ENCODE data around the gene RPS6KA5.

RPS6KA5 gene

DNA sequence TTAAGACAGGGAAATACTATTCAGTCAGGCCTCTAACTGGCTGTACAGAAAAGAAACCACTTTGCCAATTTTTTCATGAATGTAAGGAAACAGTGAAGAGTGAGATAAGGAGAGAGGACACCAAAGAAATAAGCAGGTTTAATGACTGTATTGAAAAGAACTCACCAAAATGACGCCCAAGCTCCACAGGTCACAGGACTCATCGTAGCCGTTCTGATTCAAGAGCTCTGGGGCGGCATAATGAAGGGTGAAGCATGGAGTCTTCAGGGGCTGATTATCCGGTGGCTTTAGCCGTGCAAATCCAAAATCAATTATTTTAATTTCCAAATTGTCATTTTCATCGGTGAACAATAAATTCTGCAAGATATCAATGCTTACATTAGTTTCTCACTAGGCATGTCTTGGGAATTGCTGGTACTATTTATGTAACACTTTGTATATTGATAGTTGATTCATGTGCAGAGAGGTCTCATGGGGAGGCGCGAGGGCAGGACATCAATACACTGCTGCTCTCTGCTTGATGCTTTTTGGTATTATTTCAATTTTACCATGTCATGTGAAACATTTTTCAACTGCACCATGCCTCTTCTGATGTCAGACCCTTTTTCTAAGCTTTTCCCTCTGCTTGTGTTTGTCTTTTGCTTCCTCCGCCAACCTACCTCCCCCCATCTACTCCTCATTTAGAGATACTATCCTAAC is 170.0 kb downstream of the RPS6KA5 start:
- TF ChIP-seq, protein P1, sequence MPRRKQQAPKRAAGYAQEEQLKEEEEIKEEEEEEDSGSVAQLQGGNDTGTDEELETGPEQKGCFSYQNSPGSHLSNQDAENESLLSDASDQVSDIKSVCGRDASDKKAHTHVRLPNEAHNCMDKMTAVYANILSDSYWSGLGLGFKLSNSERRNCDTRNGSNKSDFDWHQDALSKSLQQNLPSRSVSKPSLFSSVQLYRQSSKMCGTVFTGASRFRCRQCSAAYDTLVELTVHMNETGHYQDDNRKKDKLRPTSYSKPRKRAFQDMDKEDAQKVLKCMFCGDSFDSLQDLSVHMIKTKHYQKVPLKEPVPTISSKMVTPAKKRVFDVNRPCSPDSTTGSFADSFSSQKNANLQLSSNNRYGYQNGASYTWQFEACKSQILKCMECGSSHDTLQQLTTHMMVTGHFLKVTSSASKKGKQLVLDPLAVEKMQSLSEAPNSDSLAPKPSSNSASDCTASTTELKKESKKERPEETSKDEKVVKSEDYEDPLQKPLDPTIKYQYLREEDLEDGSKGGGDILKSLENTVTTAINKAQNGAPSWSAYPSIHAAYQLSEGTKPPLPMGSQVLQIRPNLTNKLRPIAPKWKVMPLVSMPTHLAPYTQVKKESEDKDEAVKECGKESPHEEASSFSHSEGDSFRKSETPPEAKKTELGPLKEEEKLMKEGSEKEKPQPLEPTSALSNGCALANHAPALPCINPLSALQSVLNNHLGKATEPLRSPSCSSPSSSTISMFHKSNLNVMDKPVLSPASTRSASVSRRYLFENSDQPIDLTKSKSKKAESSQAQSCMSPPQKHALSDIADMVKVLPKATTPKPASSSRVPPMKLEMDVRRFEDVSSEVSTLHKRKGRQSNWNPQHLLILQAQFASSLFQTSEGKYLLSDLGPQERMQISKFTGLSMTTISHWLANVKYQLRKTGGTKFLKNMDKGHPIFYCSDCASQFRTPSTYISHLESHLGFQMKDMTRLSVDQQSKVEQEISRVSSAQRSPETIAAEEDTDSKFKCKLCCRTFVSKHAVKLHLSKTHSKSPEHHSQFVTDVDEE (CRISPR knock-in tag; IDR thresholded peaks at IDR 0.05), result no peak
- TF ChIP-seq ISL1 (CRISPR knock-in tag; IDR thresholded peaks at IDR 0.05), result no peak
- TF ChIP-seq CSRNP3 (CRISPR knock-in tag; IDR thresholded peaks at IDR 0.05), result no peak
- no peak for TF ChIP-seq ZNF8 (CRISPR knock-in tag; IDR thresholded peaks at IDR 0.05)
- no peak for TF ChIP-seq TCF4 (CRISPR knock-in tag; IDR thresholded peaks at IDR 0.05; ENCODE audit: borderline replicate concordance)
- TF ChIP-seq PPARA (CRISPR knock-in tag; IDR thresholded peaks at IDR 0.05; ENCODE audit: borderline replicate concordance), result no peak
- TF ChIP-seq, protein P2, sequence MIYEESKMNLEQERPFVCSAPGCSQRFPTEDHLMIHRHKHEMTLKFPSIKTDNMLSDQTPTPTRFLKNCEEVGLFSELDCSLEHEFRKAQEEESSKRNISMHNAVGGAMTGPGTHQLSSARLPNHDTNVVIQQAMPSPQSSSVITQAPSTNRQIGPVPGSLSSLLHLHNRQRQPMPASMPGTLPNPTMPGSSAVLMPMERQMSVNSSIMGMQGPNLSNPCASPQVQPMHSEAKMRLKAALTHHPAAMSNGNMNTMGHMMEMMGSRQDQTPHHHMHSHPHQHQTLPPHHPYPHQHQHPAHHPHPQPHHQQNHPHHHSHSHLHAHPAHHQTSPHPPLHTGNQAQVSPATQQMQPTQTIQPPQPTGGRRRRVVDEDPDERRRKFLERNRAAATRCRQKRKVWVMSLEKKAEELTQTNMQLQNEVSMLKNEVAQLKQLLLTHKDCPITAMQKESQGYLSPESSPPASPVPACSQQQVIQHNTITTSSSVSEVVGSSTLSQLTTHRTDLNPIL (CRISPR knock-in tag; IDR thresholded peaks at IDR 0.05; ENCODE audit: low read depth), result no peak
- no peak for TF ChIP-seq TOX (CRISPR knock-in tag; IDR thresholded peaks at IDR 0.05; ENCODE audit: borderline replicate concordance)
- TF ChIP-seq, protein P3, sequence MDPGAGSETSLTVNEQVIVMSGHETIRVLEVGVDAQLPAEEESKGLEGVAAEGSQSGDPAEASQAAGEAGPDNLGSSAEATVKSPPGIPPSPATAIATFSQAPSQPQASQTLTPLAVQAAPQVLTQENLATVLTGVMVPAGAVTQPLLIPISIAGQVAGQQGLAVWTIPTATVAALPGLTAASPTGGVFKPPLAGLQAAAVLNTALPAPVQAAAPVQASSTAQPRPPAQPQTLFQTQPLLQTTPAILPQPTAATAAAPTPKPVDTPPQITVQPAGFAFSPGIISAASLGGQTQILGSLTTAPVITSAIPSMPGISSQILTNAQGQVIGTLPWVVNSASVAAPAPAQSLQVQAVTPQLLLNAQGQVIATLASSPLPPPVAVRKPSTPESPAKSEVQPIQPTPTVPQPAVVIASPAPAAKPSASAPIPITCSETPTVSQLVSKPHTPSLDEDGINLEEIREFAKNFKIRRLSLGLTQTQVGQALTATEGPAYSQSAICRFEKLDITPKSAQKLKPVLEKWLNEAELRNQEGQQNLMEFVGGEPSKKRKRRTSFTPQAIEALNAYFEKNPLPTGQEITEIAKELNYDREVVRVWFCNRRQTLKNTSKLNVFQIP (CRISPR knock-in tag; IDR thresholded peaks at IDR 0.05; ENCODE audit: borderline replicate concordance, low read depth), result no peak
- TF ChIP-seq RARB (CRISPR knock-in tag; IDR thresholded peaks at IDR 0.05), result no peak
- no peak for TF ChIP-seq GLIS3 (CRISPR knock-in tag; IDR thresholded peaks at IDR 0.05)
- no peak for TF ChIP-seq ARNTL (CRISPR knock-in tag; IDR thresholded peaks at IDR 0.05; ENCODE audit: borderline replicate concordance, low read depth)
- no peak for TF ChIP-seq ZNF70 (CRISPR knock-in tag; IDR thresholded peaks at IDR 0.05)
- no peak for TF ChIP-seq SNAI2 (CRISPR knock-in tag; IDR thresholded peaks at IDR 0.05)
- no peak for TF ChIP-seq ZNF565 (CRISPR knock-in tag; conservative IDR thresholded peaks at IDR 0.05; ENCODE audit: low read depth)
- TF ChIP-seq ZC3H10 (CRISPR knock-in tag; IDR thresholded peaks at IDR 0.05), result no peak
- TF ChIP-seq ZFP3 (CRISPR knock-in tag; IDR thresholded peaks at IDR 0.05), result no peak
- no peak for TF ChIP-seq OSR1 (CRISPR knock-in tag; IDR thresholded peaks at IDR 0.05)
- ATAC-seq, result no peak

GRCh38 chr14:90886297-90886815 is 174.1 kb downstream of the RPS6KA5 start:
- ATAC-seq, result no peak
- TF ChIP-seq BACH2 (CRISPR knock-in tag; IDR thresholded peaks at IDR 0.05; ENCODE audit: borderline replicate concordance), result no peak
- TF ChIP-seq, protein P1 (CRISPR knock-in tag; IDR thresholded peaks at IDR 0.05), result no peak
- TF ChIP-seq OSR1 (CRISPR knock-in tag; IDR thresholded peaks at IDR 0.05), result no peak
- no peak for TF ChIP-seq ARNTL (CRISPR knock-in tag; IDR thresholded peaks at IDR 0.05; ENCODE audit: borderline replicate concordance, low read depth)

DNA sequence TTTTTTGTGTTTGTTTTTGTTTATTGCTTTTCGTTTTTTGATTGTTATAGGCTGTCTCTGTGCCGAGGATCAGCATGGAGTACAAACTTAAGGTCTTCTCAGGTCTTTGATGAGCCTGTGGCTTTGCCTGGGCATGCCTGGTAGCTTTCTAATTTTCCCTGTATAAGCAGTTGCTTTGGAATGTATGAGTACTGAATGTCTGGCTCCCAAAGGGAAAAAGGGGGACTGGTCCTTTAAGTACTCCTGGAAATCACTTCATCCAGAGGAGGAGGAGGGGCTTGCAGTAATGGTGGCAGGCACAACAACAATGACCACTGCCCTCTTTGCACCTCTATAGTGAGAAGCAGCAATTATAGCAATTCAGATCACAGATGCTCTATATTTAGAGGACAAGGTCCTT is 176.7 kb downstream of the RPS6KA5 start:
- TF ChIP-seq ISL1 (CRISPR knock-in tag; IDR thresholded peaks at IDR 0.05), result no peak
- TF ChIP-seq BACH2 (CRISPR knock-in tag; IDR thresholded peaks at IDR 0.05; ENCODE audit: borderline replicate concordance), result no peak
- TF ChIP-seq TOX (CRISPR knock-in tag; IDR thresholded peaks at IDR 0.05; ENCODE audit: borderline replicate concordance), result no peak
- TF ChIP-seq ESRRG (CRISPR knock-in tag; IDR thresholded peaks at IDR 0.05), result no peak
- no peak for TF ChIP-seq OSR1 (CRISPR knock-in tag; IDR thresholded peaks at IDR 0.05)
- ATAC-seq, result no peak
